ENCODE results near the gene NAPG. TPM values are rescaled to one million over a fixed set of nuclear protein-coding genes. Genes with fewer than 3 reads are reported as not detected.
"Not testable (repeated sequence)": the region's sequence is repeated elsewhere in the genome, so short reads cannot be mapped to it uniquely, and the experiment has no call there.

NAPG gene
- total and polyA plus RNA-seq, 9 of the 15 experiments (the other 6 are each of a cell fraction or from before 2014, with no cell fraction given): 31.6 to 63.3 (median 50.9) TPM

- TF ChIP-seq MGA (IDR thresholded peaks at IDR 0.05) (peak; percentile 58), BACH1 (tag; IDR thresholded peaks at IDR 0.05) (peak; percentile 72; the same call in 1 of the 2 replicates), ZNF316 (IDR thresholded peaks at IDR 0.05) (peak; percentile 36; the same call in 1 of the 2 replicates), SMARCA4 (IDR thresholded peaks at IDR 0.05) (0 out of 2 replicates have a peak, but pooled peaks have one; percentile 30), MYC (IDR thresholded peaks at IDR 0.05; ENCODE audit: low read depth, low read length) (peak; percentile 45; the same call in 1 of the 2 replicates), NFE2 (IDR thresholded peaks at IDR 0.05; ENCODE audit: low read depth) (peak; percentile 55; the same call in 1 of the 2 replicates), GABPA (tag; conservative IDR thresholded peaks at IDR 0.05; ENCODE audit: low read depth) (peak; percentile 34; the same call in 1 of the 2 replicates), CEBPB (tag; IDR thresholded peaks at IDR 0.05) (peak; percentile 78), MEF2A (IDR thresholded peaks at IDR 0.05; ENCODE audit: control insufficient read depth, low read depth, low read length) (peak; percentile 85), MEF2D (tag; conservative IDR thresholded peaks at IDR 0.05; ENCODE audit: low read depth) (peak; percentile 96), ATF1 (tag; IDR thresholded peaks at IDR 0.05) (0 out of 2 replicates have a peak, but pooled peaks have one; percentile 13), MAFG (tag; conservative IDR thresholded peaks at IDR 0.05) (peak; percentile 43; the same call in 1 of the 2 replicates), ETV1 (tag; conservative IDR thresholded peaks at IDR 0.05; ENCODE audit: low read depth) (peak; percentile 30; the same call in 1 of the 2 replicates), SMARCC2 (IDR thresholded peaks at IDR 0.05; ENCODE audit: low read depth) (peak; percentile 24; the same call in 1 of the 2 replicates), JUND (IDR thresholded peaks at IDR 0.05; ENCODE audit: borderline replicate concordance, low read depth, low read length) (peak; percentile 20; the same call in 1 of the 2 replicates), JUND (tag; IDR thresholded peaks at IDR 0.05; ENCODE audit: borderline replicate concordance, low read depth, low read length) (peak; percentile 48; the same call in 1 of the 3 replicates), ARID1B (IDR thresholded peaks at IDR 0.05) (0 out of 2 replicates have a peak, but pooled peaks have one; percentile 21)
- TF ChIP-seq MYC (CRISPR knock-in tag; IDR thresholded peaks at IDR 0.05; ENCODE audit: borderline replicate concordance, low read depth); ATF1 (CRISPR knock-in tag; IDR thresholded peaks at IDR 0.05): not testable (repeated sequence)
These were observed 67.7 kb downstream of the NAPG start (continued) for GRCh38 chr18:10593366-10594022.
